Measurements from ENCODE around the gene GRWD1. TPM values are rescaled to one million over a fixed set of nuclear protein-coding genes. Genes with fewer than 3 reads are reported as not detected.

The GRWD1 gene
- total RNA-seq, result 28.5 and 40.9 TPM in 2 replicates

DNA sequence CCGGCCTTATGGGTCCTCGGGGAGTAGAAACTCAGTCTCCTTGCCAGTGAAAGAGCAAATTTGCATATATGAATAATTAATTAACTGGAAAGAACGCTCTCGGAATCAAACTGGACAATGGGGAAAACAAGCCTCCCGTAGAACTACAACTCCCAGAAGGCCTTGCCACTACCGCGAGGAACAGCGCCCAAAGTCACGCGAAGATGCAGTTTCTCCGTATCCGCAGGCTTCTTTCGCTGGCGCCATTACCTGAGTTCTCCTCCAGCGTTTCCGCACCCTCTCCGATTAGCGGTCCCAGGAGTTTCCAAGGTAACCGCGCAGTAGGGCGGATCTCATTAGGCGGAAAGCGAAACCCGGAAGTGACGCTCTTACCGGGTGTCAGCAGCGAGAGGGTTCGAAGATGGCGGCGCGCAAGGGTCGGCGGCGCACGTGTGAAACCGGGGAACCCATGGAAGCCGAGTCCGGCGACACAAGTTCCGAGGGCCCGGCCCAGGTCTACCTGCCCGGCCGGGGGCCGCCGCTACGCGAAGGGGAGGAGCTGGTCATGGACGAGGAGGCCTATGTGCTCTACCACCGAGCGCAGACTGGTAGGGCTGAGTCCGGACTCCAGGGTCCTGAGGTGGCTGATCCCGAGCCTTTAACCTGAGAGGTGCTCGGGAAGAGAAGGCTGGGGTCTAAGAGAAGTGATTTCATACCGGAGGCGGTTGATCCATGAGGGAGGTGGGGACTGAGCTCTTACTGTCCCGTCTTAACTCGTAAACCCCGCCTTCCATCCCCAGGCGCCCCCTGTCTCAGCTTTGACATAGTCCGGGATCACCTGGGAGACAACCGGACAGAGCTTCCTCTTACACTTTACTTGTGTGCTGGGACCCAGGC lies at the start of gene GRWD1:
Gene GRWD1 (plus strand): TSS at position 378 of the 876 bp plus-strand sequence. CDS start 23 bp downstream, at position 401.

DNA sequence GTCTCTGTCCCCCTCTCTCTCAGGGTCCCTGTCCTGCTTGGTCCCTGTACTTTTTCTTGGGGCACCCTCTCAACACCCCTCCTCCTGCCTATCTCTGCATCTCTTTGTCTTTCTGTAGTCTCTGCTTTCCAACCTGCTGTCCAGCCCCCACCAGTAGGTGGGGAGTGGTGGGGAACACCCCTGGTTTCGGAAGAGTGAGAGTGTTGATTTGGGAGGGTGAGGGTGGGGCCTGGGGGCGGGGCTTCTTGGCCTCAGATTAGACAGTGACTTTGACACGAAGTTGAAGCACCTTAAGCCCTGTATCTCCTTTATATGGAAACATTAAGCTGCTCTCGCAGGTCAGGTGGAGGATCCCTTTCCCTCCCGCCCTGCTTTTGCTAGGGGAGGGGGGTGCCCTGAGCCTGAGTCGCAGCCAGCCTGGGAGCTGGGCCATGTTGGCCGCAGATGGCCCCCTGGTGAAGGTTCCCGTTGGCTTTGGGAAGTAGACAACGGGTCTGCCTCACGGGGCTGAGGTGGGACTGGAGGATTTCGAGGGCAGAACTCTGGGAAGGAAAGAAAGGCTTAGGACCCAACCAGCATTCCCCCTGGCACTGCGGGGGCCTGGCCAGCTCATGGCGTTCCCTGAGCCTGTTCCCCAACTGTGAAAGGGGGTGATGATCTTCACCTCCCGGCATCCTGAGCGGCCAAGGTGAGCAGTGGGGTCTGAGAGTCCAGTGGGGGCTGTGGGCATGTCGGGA lies 9.6 kb downstream of the GRWD1 start, which contains the start of gene KCNJ14:
Gene KCNJ14 (plus strand): TSS at position 404 of the 737 bp plus-strand sequence. CDS start 6,151 bp downstream, outside the sequence.

GRCh38 chr19:48469289-48469881 lies 23.6 kb downstream of the GRWD1 start, which contains the start of gene CYTH2:
Gene CYTH2, plus strand, starts transcription at chr19:48469369. Its CDS starts 139 bp downstream, at chr19:48469508.

Other genes starting within 250 kb of the GRWD1 start
- 13.1 and 16.0 TPM in 2 replicates for gene CARD8, start 190.1 kb upstream of the GRWD1 start, total RNA-seq
- 0.11 TPM in 1 of 2 replicates, not detected in the other for gene ZNF114, start 175.9 kb upstream of the GRWD1 start, total RNA-seq
- 67.6 and 92.0 TPM in 2 replicates for gene EMP3, start 120.4 kb upstream of the GRWD1 start, total RNA-seq
- gene TMEM143, start 82.0 kb upstream of the GRWD1 start, total RNA-seq, result 3.1 and 4.1 TPM in 2 replicates
- gene SYNGR4, start 81.6 kb upstream of the GRWD1 start, total RNA-seq, result not detected in 2 replicates
- 36.3 and 56.2 TPM in 2 replicates for gene KDELR1, start 54.4 kb upstream of the GRWD1 start, total RNA-seq
- gene GRIN2D, start 52.3 kb upstream of the GRWD1 start, total RNA-seq, result 0.25 and 0.33 TPM in 2 replicates
- 0.33 and 0.37 TPM in 2 replicates for gene KCNJ14, start 9.6 kb downstream of the GRWD1 start, total RNA-seq
- 49.9 and 52.8 TPM in 2 replicates for gene CYTH2, start 23.4 kb downstream of the GRWD1 start, total RNA-seq
- under 0.01 and 0.37 TPM in 2 replicates for gene LMTK3, start 65.9 kb downstream of the GRWD1 start, total RNA-seq
- gene SULT2B1, start 106.2 kb downstream of the GRWD1 start, total RNA-seq, result not detected in 2 replicates
- not detected in 2 replicates for gene SPACA4, start 160.8 kb downstream of the GRWD1 start, total RNA-seq
- gene FAM83E, start 169.1 kb downstream of the GRWD1 start, total RNA-seq, result 0.25 and 0.77 TPM in 2 replicates
- gene RPL18, start 173.2 kb downstream of the GRWD1 start, total RNA-seq, result 1,690 and 1,891 TPM in 2 replicates
- 7.4 and 8.4 TPM in 2 replicates for gene SPHK2, start 173.5 kb downstream of the GRWD1 start, total RNA-seq
- gene DBP, start 191.4 kb downstream of the GRWD1 start, total RNA-seq, result 3.9 and 7.6 TPM in 2 replicates
- 0.77 and 2.1 TPM in 2 replicates for gene CA11, start 200.2 kb downstream of the GRWD1 start, total RNA-seq
- gene NTN5, start 227.0 kb downstream of the GRWD1 start, total RNA-seq, result not detected in 2 replicates
- gene FUT2, start 250.0 kb downstream of the GRWD1 start, total RNA-seq, result 0.11 TPM in 1 of 2 replicates, not detected in the other